SK-N-SH (cell line): Measurements from ENCODE around the gene FKBP1C.

Experiments
- ELF1 ChIP-seq: IDR thresholded peaks from 2 replicates; pipeline ENCODE4 v1.4.0; 2012
- EP300 ChIP-seq, 2 experiments: IDR thresholded peaks; 2 replicates each; pipeline versions ENCODE4 v1.4.0 to v1.6.1; 2012; ENCODE audit warnings: borderline replicate concordance in 1 of 2, low read depth in 1 of 2, low read length in 1 of 2
- FOXM1 ChIP-seq: IDR thresholded peaks from 2 replicates; pipeline ENCODE4 v1.4.0; 2012; ENCODE audit warnings: low read depth, mild to moderate bottlenecking
- MXI1 ChIP-seq: IDR thresholded peaks from 2 replicates; pipeline ENCODE4 v1.6.1; 2012; ENCODE audit warnings: mild to moderate bottlenecking, low read depth, low read length, improper control_type of control experiment
- POLR2AphosphoS5 ChIP-seq: IDR thresholded peaks from 2 replicates; pipeline ENCODE4 v1.6.1; 2012; ENCODE audit warnings: low read depth, low read length
- RAD21 ChIP-seq: IDR thresholded peaks from 2 replicates; pipeline ENCODE4 v1.6.1; 2012; ENCODE audit warnings: mild to moderate bottlenecking, low read length
- RFX5 ChIP-seq: IDR thresholded peaks from 2 replicates; pipeline ENCODE4 v1.6.1; 2012; ENCODE audit warnings: mild to moderate bottlenecking, improper control_type of control experiment, low read length
- RXRA ChIP-seq: IDR thresholded peaks from 2 replicates; pipeline ENCODE4 v1.4.0; 2012; ENCODE audit warnings: low read depth, mild to moderate bottlenecking, borderline replicate concordance
- YY1 ChIP-seq: IDR thresholded peaks from 2 replicates; pipeline ENCODE4 v1.4.0; 2012; ENCODE audit warnings: low read depth, mild to moderate bottlenecking
- TF ChIP-seq, protein P1 (sequence below): fragments of 200-600 bp; sonication (generic); IDR thresholded peaks from 2 replicates; pipeline ENCODE4 v1.6.1; 2017; ENCODE audit warnings: antibody characterized with exemption, mild to moderate bottlenecking, moderate library complexity
- TF ChIP-seq, protein P2 (sequence below): IDR thresholded peaks from 2 replicates; pipeline ENCODE4 v1.4.0; 2012; ENCODE audit warnings: low read depth, borderline replicate concordance
- TF ChIP-seq, protein P3 (sequence below): IDR thresholded peaks from 2 replicates; pipeline ENCODE4 v1.4.0; 2012; ENCODE audit warnings: low read depth

DNA sequence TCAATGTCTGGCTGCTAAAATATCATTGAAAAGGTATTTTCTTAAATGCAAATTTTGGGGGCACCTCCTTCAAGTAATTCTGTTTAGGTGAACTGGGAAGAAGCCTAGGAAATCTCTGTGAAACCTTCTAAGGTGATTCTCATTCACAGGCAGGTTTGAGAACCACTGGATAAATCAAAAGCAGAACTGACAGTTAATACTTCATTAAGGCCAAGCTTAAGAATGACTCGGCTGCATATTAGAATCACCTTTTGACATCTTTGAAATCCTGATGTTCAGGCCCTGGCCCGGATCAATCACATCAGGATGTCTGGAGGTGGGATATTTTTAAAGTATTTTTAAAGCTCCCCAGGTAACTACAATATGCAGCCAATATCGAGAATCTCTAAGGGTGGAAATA, 50.6 kb downstream of the FKBP1C start:
- TF ChIP-seq MXI1, result no peak
- TF ChIP-seq, protein P1, sequence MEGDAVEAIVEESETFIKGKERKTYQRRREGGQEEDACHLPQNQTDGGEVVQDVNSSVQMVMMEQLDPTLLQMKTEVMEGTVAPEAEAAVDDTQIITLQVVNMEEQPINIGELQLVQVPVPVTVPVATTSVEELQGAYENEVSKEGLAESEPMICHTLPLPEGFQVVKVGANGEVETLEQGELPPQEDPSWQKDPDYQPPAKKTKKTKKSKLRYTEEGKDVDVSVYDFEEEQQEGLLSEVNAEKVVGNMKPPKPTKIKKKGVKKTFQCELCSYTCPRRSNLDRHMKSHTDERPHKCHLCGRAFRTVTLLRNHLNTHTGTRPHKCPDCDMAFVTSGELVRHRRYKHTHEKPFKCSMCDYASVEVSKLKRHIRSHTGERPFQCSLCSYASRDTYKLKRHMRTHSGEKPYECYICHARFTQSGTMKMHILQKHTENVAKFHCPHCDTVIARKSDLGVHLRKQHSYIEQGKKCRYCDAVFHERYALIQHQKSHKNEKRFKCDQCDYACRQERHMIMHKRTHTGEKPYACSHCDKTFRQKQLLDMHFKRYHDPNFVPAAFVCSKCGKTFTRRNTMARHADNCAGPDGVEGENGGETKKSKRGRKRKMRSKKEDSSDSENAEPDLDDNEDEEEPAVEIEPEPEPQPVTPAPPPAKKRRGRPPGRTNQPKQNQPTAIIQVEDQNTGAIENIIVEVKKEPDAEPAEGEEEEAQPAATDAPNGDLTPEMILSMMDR, result no peak
- TF ChIP-seq YY1, result no peak
- no peak for TF ChIP-seq POLR2AphosphoS5
- TF ChIP-seq RFX5, result no peak
- TF ChIP-seq ELF1, result no peak
- TF ChIP-seq, protein P2, sequence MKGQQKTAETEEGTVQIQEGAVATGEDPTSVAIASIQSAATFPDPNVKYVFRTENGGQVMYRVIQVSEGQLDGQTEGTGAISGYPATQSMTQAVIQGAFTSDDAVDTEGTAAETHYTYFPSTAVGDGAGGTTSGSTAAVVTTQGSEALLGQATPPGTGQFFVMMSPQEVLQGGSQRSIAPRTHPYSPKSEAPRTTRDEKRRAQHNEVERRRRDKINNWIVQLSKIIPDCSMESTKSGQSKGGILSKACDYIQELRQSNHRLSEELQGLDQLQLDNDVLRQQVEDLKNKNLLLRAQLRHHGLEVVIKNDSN, result no peak
- no peak for TF ChIP-seq EP300 (IDR thresholded peaks at IDR 0.05; ENCODE audit: borderline replicate concordance in 1 of 2, low read depth in 1 of 2, low read length in 1 of 2)
- no peak for TF ChIP-seq RXRA
- TF ChIP-seq, protein P3, sequence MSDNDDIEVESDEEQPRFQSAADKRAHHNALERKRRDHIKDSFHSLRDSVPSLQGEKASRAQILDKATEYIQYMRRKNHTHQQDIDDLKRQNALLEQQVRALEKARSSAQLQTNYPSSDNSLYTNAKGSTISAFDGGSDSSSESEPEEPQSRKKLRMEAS, result no peak
- no peak for TF ChIP-seq RAD21
- no peak for TF ChIP-seq FOXM1
